NB4 (cell line): ENCODE measurements around the gene TRIM34.
A peak's percentile ranks its signal among the peaks of the same experiment; 100 is the strongest.
"Not testable (repeated sequence)": the region's sequence is repeated elsewhere in the genome, so short reads cannot be mapped to it uniquely, and the experiment has no call there.

Source experiments
- DNase-seq: peaks from one replicate; pipeline ENCODE4 v3.0.0; 2010; ENCODE audit warnings: low read depth
- H3K4me3 ChIP-seq: one replicate; pipeline ENCODE4 v1.5.1; 2011; ENCODE audit warnings: mild to moderate bottlenecking, low read depth, low read length, moderate library complexity
- MAX ChIP-seq: IDR thresholded peaks from 2 replicates; pipeline ENCODE4 v1.6.1; 2011; ENCODE audit warnings: low read depth, low read length
- MYC ChIP-seq: IDR thresholded peaks from 2 replicates; pipeline ENCODE4 v1.6.1; 2011; ENCODE audit warnings: low read depth, low read length
- POLR2A ChIP-seq: IDR thresholded peaks from 2 replicates; pipeline ENCODE4 v1.6.1; 2011; ENCODE audit warnings: mild to moderate bottlenecking; ENCODE audit not compliant: insufficient read length; ENCODE audit errors: extremely low read depth
- TF ChIP-seq, protein P1 (sequence below): IDR thresholded peaks from one replicate; pipeline ENCODE4 v1.5.1; 2012; ENCODE audit warnings: low read depth, low read length

The TRIM34 gene

GRCh38 chr11:5600374-5600851, 24.4 kb upstream of the TRIM34 start:
- DNase-seq: peak; percentile 73
- no peak overlapping the region for H3K4me3 ChIP-seq
- TF ChIP-seq MYC (no peak), POLR2A (no peak), MAX (no peak)
- TF ChIP-seq, protein P1, sequence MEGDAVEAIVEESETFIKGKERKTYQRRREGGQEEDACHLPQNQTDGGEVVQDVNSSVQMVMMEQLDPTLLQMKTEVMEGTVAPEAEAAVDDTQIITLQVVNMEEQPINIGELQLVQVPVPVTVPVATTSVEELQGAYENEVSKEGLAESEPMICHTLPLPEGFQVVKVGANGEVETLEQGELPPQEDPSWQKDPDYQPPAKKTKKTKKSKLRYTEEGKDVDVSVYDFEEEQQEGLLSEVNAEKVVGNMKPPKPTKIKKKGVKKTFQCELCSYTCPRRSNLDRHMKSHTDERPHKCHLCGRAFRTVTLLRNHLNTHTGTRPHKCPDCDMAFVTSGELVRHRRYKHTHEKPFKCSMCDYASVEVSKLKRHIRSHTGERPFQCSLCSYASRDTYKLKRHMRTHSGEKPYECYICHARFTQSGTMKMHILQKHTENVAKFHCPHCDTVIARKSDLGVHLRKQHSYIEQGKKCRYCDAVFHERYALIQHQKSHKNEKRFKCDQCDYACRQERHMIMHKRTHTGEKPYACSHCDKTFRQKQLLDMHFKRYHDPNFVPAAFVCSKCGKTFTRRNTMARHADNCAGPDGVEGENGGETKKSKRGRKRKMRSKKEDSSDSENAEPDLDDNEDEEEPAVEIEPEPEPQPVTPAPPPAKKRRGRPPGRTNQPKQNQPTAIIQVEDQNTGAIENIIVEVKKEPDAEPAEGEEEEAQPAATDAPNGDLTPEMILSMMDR: peak; percentile 82

GRCh38 chr11:5602791-5603190, 22.0 kb upstream of the TRIM34 start:
- DNase-seq: not testable (repeated sequence)

GRCh38 chr11:5603326-5603725, 21.5 kb upstream of the TRIM34 start:
- no peak for DNase-seq
- no peak overlapping the region for H3K4me3 ChIP-seq
- no peak for TF ChIP-seq MAX
- no peak for TF ChIP-seq POLR2A
- TF ChIP-seq MYC: no peak
- TF ChIP-seq, protein P1: no peak

More at GRCh38 chr11:5602791-5603190, 22.0 kb upstream of the TRIM34 start:
- H3K4me3 ChIP-seq: not testable (repeated sequence)

DNA sequence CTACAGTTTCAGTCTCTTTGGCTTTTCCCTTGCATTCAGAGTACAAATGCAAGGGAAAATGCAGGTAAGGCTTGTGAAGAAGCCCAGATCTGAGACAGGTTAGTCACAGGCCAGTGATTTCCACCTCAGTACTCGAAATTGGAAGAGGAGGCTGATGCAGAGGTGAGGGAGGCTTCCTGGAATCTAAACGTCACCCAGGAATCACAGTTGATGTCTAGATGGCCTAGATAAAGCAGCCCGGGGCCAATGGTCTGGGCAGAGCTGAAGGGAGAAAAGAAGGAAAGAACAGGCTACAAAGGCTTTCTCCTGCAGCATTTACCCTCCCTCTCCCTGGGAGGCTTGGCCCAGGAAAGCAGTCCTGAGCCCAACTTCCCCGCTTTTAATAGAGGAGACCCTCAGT, 19.9 kb upstream of the TRIM34 start:
- DNase-seq: no peak
- H3K4me3 ChIP-seq: no peak overlapping the region
- TF ChIP-seq, protein P1: no peak
- TF ChIP-seq MAX (no peak), MYC (no peak), POLR2A (no peak)

- no peak overlapping the region for H3K4me3 ChIP-seq
- DNase-seq: no peak
- TF ChIP-seq POLR2A (no peak), MAX (no peak), MYC (no peak)
- TF ChIP-seq, protein P1: no peak
Measured at GRCh38 chr11:5605849-5606248, 19.0 kb upstream of the TRIM34 start.

DNA sequence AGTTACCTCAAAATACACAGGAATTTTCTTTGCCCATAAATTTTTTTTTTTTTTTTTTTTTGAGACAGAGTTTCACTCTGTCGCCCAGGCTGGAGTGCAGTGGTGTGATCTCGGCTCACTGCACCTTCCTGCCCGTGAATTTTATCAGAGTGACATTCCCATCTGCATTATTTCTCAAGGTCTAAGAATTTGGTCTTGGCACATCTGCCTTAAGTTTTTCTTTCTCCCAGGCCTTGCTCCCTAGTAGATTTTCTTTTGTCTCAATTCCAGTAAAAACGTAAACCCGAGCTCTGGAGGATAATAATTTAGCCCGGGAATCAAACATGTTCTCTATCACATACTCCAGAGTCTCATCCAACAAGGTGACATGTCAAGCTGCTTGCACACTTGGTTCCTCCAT, 16.0 kb upstream of the TRIM34 start:
- no peak overlapping the region for H3K4me3 ChIP-seq
- TF ChIP-seq, protein P1: no peak
- TF ChIP-seq POLR2A (no peak), MAX (no peak), MYC (no peak)
- no peak for DNase-seq

DNA sequence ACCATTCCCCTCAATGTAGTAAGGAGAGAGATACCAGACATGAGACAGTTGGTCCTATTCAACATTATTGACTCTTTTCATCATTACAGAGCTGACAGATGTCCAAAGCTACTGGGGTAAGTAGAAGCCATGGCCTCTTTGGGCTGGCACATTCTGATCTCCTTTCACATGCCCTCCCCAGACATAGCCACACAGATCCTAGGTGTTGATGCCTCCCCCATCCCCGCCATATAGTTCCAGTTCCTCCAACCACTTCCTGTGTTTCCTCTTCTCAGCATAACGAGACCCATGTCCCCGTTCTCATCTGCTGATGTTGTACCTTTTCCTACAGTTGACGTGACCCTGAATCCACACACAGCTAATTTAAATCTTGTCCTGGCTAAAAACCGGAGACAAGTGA, 14.4 kb upstream of the TRIM34 start:
- no peak for DNase-seq
- no peak overlapping the region for H3K4me3 ChIP-seq
- no peak for TF ChIP-seq MAX
- TF ChIP-seq, protein P1: no peak
- no peak for TF ChIP-seq MYC
- no peak for TF ChIP-seq POLR2A
